GM12801 (cell line): ENCODE measurements around the gene MAPK8IP1.

ENCODE experiments used
- CTCF ChIP-seq: IDR thresholded peaks from one replicate; pipeline ENCODE4 v1.5.1; 2011; ENCODE audit warnings: control low read depth; ENCODE audit not compliant: insufficient read length; ENCODE audit errors: extremely low read depth

Gene MAPK8IP1

GRCh38 chr11:45895553-45896259, 10.3 kb downstream of the MAPK8IP1 start:
- no peak for TF ChIP-seq CTCF

DNA sequence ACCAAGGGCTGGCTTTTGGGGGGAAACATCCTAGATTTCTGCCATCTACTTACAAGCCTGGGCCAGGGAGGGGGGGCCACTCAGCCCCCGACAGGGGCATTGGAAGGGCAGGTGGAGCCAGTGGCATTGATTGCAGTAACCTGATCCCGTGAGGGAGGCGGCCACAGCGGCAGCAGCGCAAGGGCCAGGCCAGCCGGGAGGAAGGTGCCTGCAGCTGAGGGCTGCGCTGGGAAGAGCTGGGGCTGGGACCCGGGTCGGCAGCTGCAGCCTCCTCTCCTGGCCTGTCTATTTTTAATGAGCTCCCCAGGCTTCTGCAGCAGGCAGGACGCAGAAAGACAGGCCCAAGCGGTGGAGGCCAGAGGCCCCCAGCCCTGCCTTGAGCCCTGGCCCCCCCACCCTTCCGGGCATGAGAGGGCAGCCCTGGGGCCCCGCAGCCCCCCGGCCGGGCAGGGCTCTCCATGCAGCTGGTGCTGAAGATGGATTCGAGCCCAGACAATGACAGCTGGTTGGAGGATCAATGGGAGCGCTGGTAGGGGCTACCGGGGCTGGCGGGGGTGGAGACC, 11.1 kb downstream of the MAPK8IP1 start:
- no peak for TF ChIP-seq CTCF

GRCh38 chr11:45897556-45897955, 12.1 kb downstream of the MAPK8IP1 start:
- TF ChIP-seq CTCF: no peak

DNA sequence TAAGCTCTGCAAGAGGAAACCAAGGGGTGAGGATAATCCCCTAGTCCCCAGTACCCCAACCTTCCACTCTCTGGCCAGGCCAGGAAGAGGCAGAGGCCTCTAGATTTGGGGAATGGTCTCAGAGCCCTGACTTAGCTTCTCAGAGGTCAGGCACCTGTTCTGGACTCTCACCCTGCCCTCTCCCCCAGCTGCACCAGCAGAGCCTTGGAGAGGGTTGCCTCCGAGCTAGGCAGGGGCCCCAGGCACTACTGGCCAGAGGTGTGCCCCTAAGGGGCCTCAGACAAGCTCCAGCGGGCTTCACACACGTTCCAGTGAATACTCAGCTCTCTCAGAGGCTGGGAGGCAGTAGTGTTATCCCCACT, 13.6 kb downstream of the MAPK8IP1 start:
- no peak for TF ChIP-seq CTCF

- TF ChIP-seq CTCF: no peak
These were observed 14.2 kb downstream of the MAPK8IP1 start for GRCh38 chr11:45899448-45900174.

DNA sequence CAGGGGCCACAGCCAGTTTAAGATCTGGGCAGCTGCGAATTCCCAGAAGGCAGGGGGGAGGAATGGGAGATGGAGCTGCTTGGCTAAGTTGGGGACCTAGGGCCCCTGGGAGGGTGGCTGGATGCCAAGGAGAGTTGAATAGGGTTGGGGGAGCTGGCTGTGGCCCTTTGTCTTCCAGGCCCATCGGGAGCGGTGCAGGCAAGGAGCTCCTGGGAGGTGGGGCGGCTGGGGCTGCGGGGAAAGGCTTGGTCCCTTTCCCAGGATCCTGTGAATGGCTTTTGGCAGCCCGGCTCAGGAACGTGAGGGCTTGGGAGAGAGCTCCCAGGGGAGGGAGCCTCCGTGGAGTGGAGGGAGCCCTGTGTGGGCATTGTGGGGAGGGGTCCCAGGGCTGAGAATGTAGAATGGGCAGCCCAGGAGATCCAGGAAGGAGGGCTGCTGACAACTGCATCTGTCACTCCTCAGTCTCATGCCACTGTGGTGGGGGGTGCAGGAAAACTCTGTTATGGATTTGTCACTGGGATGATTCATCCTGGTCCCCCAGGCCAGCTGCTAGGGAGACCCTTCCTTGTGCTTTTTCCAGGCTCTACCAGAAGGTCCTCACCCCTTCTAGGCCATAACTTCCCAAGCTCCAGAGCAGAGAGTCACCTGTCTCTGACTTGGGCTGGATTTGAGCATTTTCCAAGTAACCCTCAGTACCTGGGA, 15.6 kb downstream of the MAPK8IP1 start:
- TF ChIP-seq CTCF: no peak

DNA sequence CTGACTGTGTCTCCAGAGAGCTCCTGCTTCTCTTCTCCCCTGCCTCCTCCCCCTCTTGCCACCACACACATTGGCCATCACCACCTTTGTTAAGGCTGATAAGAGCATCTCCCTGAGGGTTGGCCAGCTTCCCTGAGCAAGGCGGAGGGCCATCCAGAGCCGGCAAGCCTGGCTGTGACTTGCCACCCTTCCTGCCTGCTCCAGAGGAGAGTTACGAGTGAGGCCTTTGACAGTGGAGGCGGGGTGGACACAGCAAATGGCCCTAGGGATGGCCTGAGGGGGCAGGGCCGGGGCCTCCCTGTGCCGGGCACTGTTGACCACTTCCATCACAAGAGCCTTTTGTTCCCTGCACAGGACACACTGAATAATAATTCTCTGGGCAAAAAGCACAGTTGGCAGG, 16.2 kb downstream of the MAPK8IP1 start:
- no peak for TF ChIP-seq CTCF
